ENCODE measurements around the gene CNDP2.

GRCh38 chr18:74507097-74507881 lies 11.1 kb downstream of the CNDP2 start:
- TF ChIP-seq CTCF (IDR thresholded peaks at IDR 0.05), result no peak
- TF ChIP-seq POLR2A (IDR thresholded peaks at IDR 0.05), result no peak
